Neural progenitor cell (in vitro differentiated cells): ENCODE data around the gene SNAPC5.

Experiments
- EZH2 ChIP-seq: fragments of 200-600 bp; sonication (generic); IDR thresholded peaks from 2 replicates; pipeline ENCODE4 v1.6.1; 2017; ENCODE audit warnings: antibody characterized with exemption, mild to moderate bottlenecking, moderate library complexity
- EZH2phosphoT487 ChIP-seq: fragments of 200-600 bp; sonication (generic); IDR thresholded peaks from 2 replicates; pipeline ENCODE4 v1.6.1; 2017; ENCODE audit warnings: antibody characterized with exemption
- TF ChIP-seq, protein P1 (sequence below): fragments of 200-600 bp; sonication (generic); IDR thresholded peaks from 2 replicates; pipeline ENCODE4 v1.5.1; 2017; ENCODE audit warnings: antibody characterized with exemption, mild to moderate bottlenecking

DNA sequence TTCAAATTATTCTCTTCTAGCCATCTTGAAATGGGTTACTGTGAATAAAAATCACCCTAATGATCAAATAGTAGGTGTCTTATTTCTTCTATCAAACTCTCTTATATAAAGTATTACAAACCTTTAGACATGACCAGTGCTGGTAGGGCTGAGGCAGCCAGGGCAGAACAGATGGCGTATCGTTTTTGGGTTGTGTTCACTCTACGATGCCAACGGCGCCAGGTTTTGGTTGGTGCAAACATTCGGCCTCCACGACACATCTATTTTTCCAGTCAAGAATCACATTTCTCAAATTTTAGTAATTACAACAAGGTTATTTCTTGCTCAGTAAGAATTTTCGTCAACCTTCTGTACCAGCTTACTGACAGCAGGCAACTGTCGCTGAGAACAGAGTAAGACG lies 4.9 kb upstream of the SNAPC5 start:
- TF ChIP-seq, protein P1, sequence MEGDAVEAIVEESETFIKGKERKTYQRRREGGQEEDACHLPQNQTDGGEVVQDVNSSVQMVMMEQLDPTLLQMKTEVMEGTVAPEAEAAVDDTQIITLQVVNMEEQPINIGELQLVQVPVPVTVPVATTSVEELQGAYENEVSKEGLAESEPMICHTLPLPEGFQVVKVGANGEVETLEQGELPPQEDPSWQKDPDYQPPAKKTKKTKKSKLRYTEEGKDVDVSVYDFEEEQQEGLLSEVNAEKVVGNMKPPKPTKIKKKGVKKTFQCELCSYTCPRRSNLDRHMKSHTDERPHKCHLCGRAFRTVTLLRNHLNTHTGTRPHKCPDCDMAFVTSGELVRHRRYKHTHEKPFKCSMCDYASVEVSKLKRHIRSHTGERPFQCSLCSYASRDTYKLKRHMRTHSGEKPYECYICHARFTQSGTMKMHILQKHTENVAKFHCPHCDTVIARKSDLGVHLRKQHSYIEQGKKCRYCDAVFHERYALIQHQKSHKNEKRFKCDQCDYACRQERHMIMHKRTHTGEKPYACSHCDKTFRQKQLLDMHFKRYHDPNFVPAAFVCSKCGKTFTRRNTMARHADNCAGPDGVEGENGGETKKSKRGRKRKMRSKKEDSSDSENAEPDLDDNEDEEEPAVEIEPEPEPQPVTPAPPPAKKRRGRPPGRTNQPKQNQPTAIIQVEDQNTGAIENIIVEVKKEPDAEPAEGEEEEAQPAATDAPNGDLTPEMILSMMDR, result no peak
- no peak for TF ChIP-seq EZH2
- no peak for TF ChIP-seq EZH2phosphoT487
